Transverse colon (tissue), 4 donors: ENCODE measurements around the gene ZNF205.

Experiments
- CTCF ChIP-seq, 5 experiments: fragments of 200-600 bp in 3 of 5; fragments of 450-650 bp in 2 of 5; sonication (generic) in 3 of 5; IDR thresholded peaks; 1 replicate in 2 of 5; 2 replicates in 3 of 5; pipeline ENCODE4 v1.5.1; 2016 to 2017; ENCODE audit warnings: antibody characterized with exemption in 5 of 5, inconsistent platforms in 3 of 5, mild to moderate bottlenecking in 2 of 5, moderate library complexity in 1 of 5
- EP300 ChIP-seq: sonication (generic); formaldehyde crosslinking; IDR thresholded peaks from one replicate; pipeline ENCODE4 v1.6.1; 2017; ENCODE audit warnings: antibody characterized with exemption, low read depth
- POLR2A ChIP-seq: fragments of 450-650 bp; IDR thresholded peaks from one replicate; pipeline ENCODE4 v1.6.1; 2016; ENCODE audit warnings: antibody characterized with exemption, mild to moderate bottlenecking, moderate library complexity
- POLR2AphosphoS5 ChIP-seq, 3 donors: sonication (generic); formaldehyde crosslinking; IDR thresholded peaks; one replicate each; pipeline ENCODE4 v1.6.1; 2016; ENCODE audit warnings: antibody characterized with exemption in 3 of 3

- TF ChIP-seq CTCF (IDR thresholded peaks at IDR 0.05), result no peak
- no peak for TF ChIP-seq POLR2AphosphoS5 (IDR thresholded peaks at IDR 0.05)
- TF ChIP-seq EP300, result no peak
- TF ChIP-seq POLR2A, result no peak
These were observed 30.4 kb downstream of the ZNF205 start for GRCh38 chr16:3142770-3143169.
